ENCODE data around the gene ESPNL. TPM values are rescaled to one million over a fixed set of nuclear protein-coding genes. Genes with fewer than 3 reads are reported as not detected.

The ESPNL gene
- total and polyA plus RNA-seq, 9 donors: 0.75 to 3.6 (median 2.0) TPM

GRCh38 chr2:238172439-238172838 is 72.3 kb downstream of the ESPNL start:
- 96% methylated on average over 13 of the region's 14 CpGs for whole genome bisulfite sequencing (ENCODE audit: insufficient coverage)
- no peak overlapping the region for H3K4me3 ChIP-seq (ENCODE audit: low read length)
- no peak for DNase-seq
- no peak overlapping the region for H3K27ac ChIP-seq (ENCODE audit: low read length)
- no peaks in the 10 kb centered on the region for H3K27me3 ChIP-seq (ENCODE audit: control insufficient read depth, insufficient read depth, low read length)
- H3K36me3 ChIP-seq (ENCODE audit: control insufficient read depth, insufficient read depth, low read length): peaks cover 79% of the 10 kb centered on the region
- H3K4me1 ChIP-seq (ENCODE audit: control insufficient read depth, insufficient read depth, low read length): peaks cover 2% of the 10 kb centered on the region
- no peaks in the 10 kb centered on the region for H3K9me3 ChIP-seq (replicated peaks; ENCODE audit: control insufficient read depth, low read depth, low read length)

GRCh38 chr2:238173692-238174091 is 73.6 kb downstream of the ESPNL start:
- H3K27me3 ChIP-seq (ENCODE audit: control insufficient read depth, insufficient read depth, low read length): no peaks in the 10 kb centered on the region
- peaks cover 2% of the 10 kb centered on the region for H3K4me1 ChIP-seq (ENCODE audit: control insufficient read depth, insufficient read depth, low read length)
- DNase-seq: no peak
- H3K36me3 ChIP-seq (ENCODE audit: control insufficient read depth, insufficient read depth, low read length): peaks cover 79% of the 10 kb centered on the region
- no peak overlapping the region for H3K4me3 ChIP-seq (ENCODE audit: low read length)
- no peak overlapping the region for H3K27ac ChIP-seq (ENCODE audit: low read length)
- WGBS (ENCODE audit: insufficient coverage): 100% methylated on average over 1 of the region's 2 CpGs
- H3K9me3 ChIP-seq (replicated peaks; ENCODE audit: control insufficient read depth, low read depth, low read length): no peaks in the 10 kb centered on the region

GRCh38 chr2:238174291-238174690 is 74.2 kb downstream of the ESPNL start:
- peaks cover 80% of the 10 kb centered on the region for H3K36me3 ChIP-seq (ENCODE audit: control insufficient read depth, insufficient read depth, low read length)
- 94% methylated on average over 8 of the region's 8 CpGs for WGBS (ENCODE audit: insufficient coverage)
- H3K27ac ChIP-seq (ENCODE audit: low read length): no peak overlapping the region
- H3K4me1 ChIP-seq (ENCODE audit: control insufficient read depth, insufficient read depth, low read length): peaks cover 2% of the 10 kb centered on the region
- H3K4me3 ChIP-seq (ENCODE audit: low read length): no peak overlapping the region
- H3K27me3 ChIP-seq (ENCODE audit: control insufficient read depth, insufficient read depth, low read length): no peaks in the 10 kb centered on the region
- no peak for DNase-seq
- H3K9me3 ChIP-seq (replicated peaks; ENCODE audit: control insufficient read depth, low read depth, low read length): no peaks in the 10 kb centered on the region

GRCh38 chr2:238174701-238175100 is 74.6 kb downstream of the ESPNL start:
- DNase-seq: no peak
- Histone ChIP-seq H3K4me1 (ENCODE audit: control insufficient read depth, insufficient read depth, low read length) (peaks cover 2% of the 10 kb centered on the region), H3K9me3 (replicated peaks; ENCODE audit: control insufficient read depth, low read depth, low read length) (no peaks in the 10 kb centered on the region), H3K27me3 (ENCODE audit: control insufficient read depth, insufficient read depth, low read length) (no peaks in the 10 kb centered on the region), H3K27ac (ENCODE audit: low read length) (no peak overlapping the region), H3K36me3 (ENCODE audit: control insufficient read depth, insufficient read depth, low read length) (peaks cover 82% of the 10 kb centered on the region), H3K4me3 (ENCODE audit: low read length) (no peak overlapping the region)
- WGBS (ENCODE audit: insufficient coverage): 48% methylated on average over 2 of the region's 3 CpGs

- peaks cover 82% of the 10 kb centered on the region for H3K36me3 ChIP-seq (ENCODE audit: control insufficient read depth, insufficient read depth, low read length)
Measured at GRCh38 chr2:238176613-238177012, 76.5 kb downstream of the ESPNL start.

GRCh38 chr2:238180554-238180953 is 80.4 kb downstream of the ESPNL start:
- Histone ChIP-seq H3K27ac (ENCODE audit: low read length) (no peak overlapping the region), H3K27me3 (ENCODE audit: control insufficient read depth, insufficient read depth, low read length) (no peaks in the 10 kb centered on the region), H3K4me3 (ENCODE audit: low read length) (no peak overlapping the region), H3K9me3 (replicated peaks; ENCODE audit: control insufficient read depth, low read depth, low read length) (no peaks in the 10 kb centered on the region), H3K36me3 (ENCODE audit: control insufficient read depth, insufficient read depth, low read length) (peaks cover 74% of the 10 kb centered on the region), H3K4me1 (ENCODE audit: control insufficient read depth, insufficient read depth, low read length) (no peaks in the 10 kb centered on the region)
- 80% methylated on average over 1 of the region's 5 CpGs for WGBS (ENCODE audit: insufficient coverage)
- no peak for DNase-seq

More at GRCh38 chr2:238176613-238177012, 76.5 kb downstream of the ESPNL start:
- H3K4me3 ChIP-seq (ENCODE audit: low read length): no peak overlapping the region
- no peak for DNase-seq
- H3K9me3 ChIP-seq (replicated peaks; ENCODE audit: control insufficient read depth, low read depth, low read length): no peaks in the 10 kb centered on the region
- no peaks in the 10 kb centered on the region for H3K4me1 ChIP-seq (ENCODE audit: control insufficient read depth, insufficient read depth, low read length)
- no peak overlapping the region for H3K27ac ChIP-seq (ENCODE audit: low read length)
- no peaks in the 10 kb centered on the region for H3K27me3 ChIP-seq (ENCODE audit: control insufficient read depth, insufficient read depth, low read length)

GRCh38 chr2:238182362-238182761 is 82.2 kb downstream of the ESPNL start:
- WGBS (ENCODE audit: insufficient coverage): 81% methylated on average over 5 of the region's 6 CpGs
- H3K9me3 ChIP-seq (replicated peaks; ENCODE audit: control insufficient read depth, low read depth, low read length): no peaks in the 10 kb centered on the region

More at GRCh38 chr2:238182362-238182761, 82.2 kb downstream of the ESPNL start:
- DNase-seq: no peak
- H3K27ac ChIP-seq (ENCODE audit: low read length): no peak overlapping the region
- H3K27me3 ChIP-seq (ENCODE audit: control insufficient read depth, insufficient read depth, low read length): no peaks in the 10 kb centered on the region
- no peak overlapping the region for H3K4me3 ChIP-seq (ENCODE audit: low read length)
- no peaks in the 10 kb centered on the region for H3K4me1 ChIP-seq (ENCODE audit: control insufficient read depth, insufficient read depth, low read length)
- peaks cover 76% of the 10 kb centered on the region for H3K36me3 ChIP-seq (ENCODE audit: control insufficient read depth, insufficient read depth, low read length)

Other genes starting within 250 kb of the ESPNL start
- 41.5 TPM for gene RAMP1, start 240.7 kb upstream of the ESPNL start, total RNA-seq
- 10 to 100 TPM; 25.7 to 62.6 (median 43.2) TPM for gene RAMP1, start 240.7 kb upstream of the ESPNL start, polyA plus RNA-seq (ENCODE audit: insufficient read depth in 1 of 8, insufficient read length in 8 of 8, low replicate concordance in 1 of 8)
- gene UBE2F, start 133.3 kb upstream of the ESPNL start, total RNA-seq: 31.8 TPM
- 10 to 100 TPM; 36.4 to 42.6 (median 39.0) TPM for gene UBE2F, start 133.3 kb upstream of the ESPNL start, polyA plus RNA-seq (ENCODE audit: insufficient read depth in 1 of 8, insufficient read length in 8 of 8, low replicate concordance in 1 of 8)
- gene SCLY, start 39.3 kb upstream of the ESPNL start, total RNA-seq: 8.2 TPM
- gene SCLY, start 39.3 kb upstream of the ESPNL start, polyA plus RNA-seq (ENCODE audit: insufficient read depth in 1 of 8, insufficient read length in 8 of 8, low replicate concordance in 1 of 8): 10 to 100 TPM in 4 of 8 donors, 1 to 10 TPM in 4; 5.3 to 11.6 (median 10.0) TPM
- gene KLHL30, start 38.3 kb downstream of the ESPNL start, total RNA-seq: 16.2 TPM
- gene KLHL30, start 38.3 kb downstream of the ESPNL start, polyA plus RNA-seq (ENCODE audit: insufficient read depth in 1 of 8, insufficient read length in 8 of 8, low replicate concordance in 1 of 8): 10 to 100 TPM in 7 of 8 donors, 1 to 10 TPM in 1; 9.9 to 18.4 (median 13.3) TPM
- 6.1 TPM for gene ERFE, start 58.6 kb downstream of the ESPNL start, total RNA-seq
- gene ERFE, start 58.6 kb downstream of the ESPNL start, polyA plus RNA-seq (ENCODE audit: insufficient read depth in 1 of 8, insufficient read length in 8 of 8, low replicate concordance in 1 of 8): 10 to 100 TPM in 4 of 8 donors, 1 to 10 TPM in 4; 6.4 to 25.0 (median 10.7) TPM
- 19.4 TPM for gene ILKAP, start 103.4 kb downstream of the ESPNL start, total RNA-seq
- 10 to 100 TPM; 30.9 to 43.8 (median 35.0) TPM for gene ILKAP, start 103.4 kb downstream of the ESPNL start, polyA plus RNA-seq (ENCODE audit: insufficient read depth in 1 of 8, insufficient read length in 8 of 8, low replicate concordance in 1 of 8)
- gene HES6, start 139.7 kb downstream of the ESPNL start, total RNA-seq: 17.1 TPM
- 10 to 100 TPM; 17.6 to 25.9 (median 22.0) TPM for gene HES6, start 139.7 kb downstream of the ESPNL start, polyA plus RNA-seq (ENCODE audit: insufficient read depth in 1 of 8, insufficient read length in 8 of 8, low replicate concordance in 1 of 8)
- gene PER2, start 188.3 kb downstream of the ESPNL start, total RNA-seq: 3.1 TPM
- gene PER2, start 188.3 kb downstream of the ESPNL start, polyA plus RNA-seq (ENCODE audit: insufficient read depth in 1 of 8, insufficient read length in 8 of 8, low replicate concordance in 1 of 8): 1 to 10 TPM; 2.8 to 6.5 (median 4.2) TPM
- gene TRAF3IP1, start 220.2 kb downstream of the ESPNL start, total RNA-seq: 4.4 TPM
- gene TRAF3IP1, start 220.2 kb downstream of the ESPNL start, polyA plus RNA-seq (ENCODE audit: insufficient read depth in 1 of 8, insufficient read length in 8 of 8, low replicate concordance in 1 of 8): 10 to 100 TPM in 1 of 8 donors, 1 to 10 TPM in 7; 7.4 to 11.5 (median 8.4) TPM